Stimulated activated CD4-positive, alpha-beta T cell treated with anti-CD3 and anti-CD28 coated beads, Interleukin-12 subunit alpha, Interleukin-12 subunit beta, amount 100 ng/mL, for 24 hours (primary cell): ENCODE measurements around the gene RCSD1.
"Not testable (repeated sequence)": the region's sequence is repeated elsewhere in the genome, so short reads cannot be mapped to it uniquely, and the experiment has no call there.

Source experiments
- DNase-seq, 2 experiments: peaks; one replicate each; pipeline ENCODE4 v3.0.0-alpha.2; 2020; ENCODE audit warnings: low read depth in 2 of 2

RCSD1 gene

DNA sequence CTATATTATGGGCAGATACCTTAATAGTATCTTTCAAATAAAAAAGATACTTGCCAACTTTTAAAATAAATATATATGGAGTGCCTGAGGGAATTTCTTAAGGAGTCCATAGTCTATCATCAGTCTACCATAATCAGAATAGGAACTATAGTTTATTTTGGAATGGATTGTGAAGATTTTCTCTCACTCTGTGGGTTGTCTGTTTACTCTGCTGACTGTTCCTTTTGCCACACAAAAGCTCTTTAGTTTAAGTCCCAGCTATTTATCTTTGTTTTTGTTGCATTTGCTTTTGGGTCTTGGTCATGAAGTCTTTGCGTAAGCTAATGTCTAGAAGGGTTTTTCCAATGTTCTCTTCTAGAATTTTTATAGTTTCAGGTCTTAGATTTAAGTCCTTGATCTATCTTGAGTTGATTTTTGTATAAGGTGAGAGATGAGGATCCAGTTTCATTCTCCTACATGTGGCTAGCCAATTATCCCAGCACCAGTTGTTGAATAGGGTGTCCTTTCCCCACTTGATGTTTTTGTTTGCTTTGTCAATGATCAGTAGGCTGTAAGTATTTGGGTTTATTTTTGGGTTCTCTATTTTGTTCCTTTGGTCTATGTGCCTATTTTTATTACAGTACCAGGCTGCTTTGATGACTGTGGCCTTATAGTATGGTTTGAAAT, 112.5 kb downstream of the RCSD1 start:
- DNase-seq, result not testable (repeated sequence)

GRCh38 chr1:167744901-167745300, 114.9 kb downstream of the RCSD1 start:
- no peak for DNase-seq

GRCh38 chr1:167746013-167746672, 116.1 kb downstream of the RCSD1 start:
- no peak for DNase-seq

DNA sequence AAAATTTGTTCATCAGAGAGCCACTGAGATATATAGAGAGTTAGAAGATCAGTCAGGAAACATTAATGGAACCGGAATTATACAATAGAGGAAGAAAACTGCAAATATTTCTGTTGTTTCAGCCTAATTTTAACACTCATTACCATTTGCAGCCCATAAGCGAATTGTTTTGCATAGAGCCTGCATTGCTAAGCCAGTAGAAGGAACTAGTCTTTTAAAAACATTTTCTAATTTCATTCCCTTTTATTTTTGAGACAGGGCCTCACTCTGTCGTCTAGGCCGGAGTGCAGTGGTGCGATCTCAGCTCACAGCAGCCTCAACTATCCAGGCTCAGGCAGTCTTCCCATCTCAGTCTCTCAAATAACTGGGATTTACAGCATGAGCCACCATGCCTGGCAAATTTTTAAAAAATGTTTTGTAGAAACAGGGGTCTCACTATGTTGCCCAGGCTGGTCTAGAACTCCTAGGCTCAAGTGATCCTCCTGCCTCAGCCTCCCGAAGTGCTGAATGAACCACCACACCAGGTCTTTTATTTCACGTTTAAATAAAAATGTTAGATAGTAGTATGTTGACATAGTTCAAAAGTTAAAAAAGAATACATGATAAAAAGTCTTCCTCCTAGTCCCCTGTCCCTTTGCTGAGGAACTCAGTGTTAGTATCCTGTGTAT, 117.1 kb downstream of the RCSD1 start:
- no peak for DNase-seq

DNA sequence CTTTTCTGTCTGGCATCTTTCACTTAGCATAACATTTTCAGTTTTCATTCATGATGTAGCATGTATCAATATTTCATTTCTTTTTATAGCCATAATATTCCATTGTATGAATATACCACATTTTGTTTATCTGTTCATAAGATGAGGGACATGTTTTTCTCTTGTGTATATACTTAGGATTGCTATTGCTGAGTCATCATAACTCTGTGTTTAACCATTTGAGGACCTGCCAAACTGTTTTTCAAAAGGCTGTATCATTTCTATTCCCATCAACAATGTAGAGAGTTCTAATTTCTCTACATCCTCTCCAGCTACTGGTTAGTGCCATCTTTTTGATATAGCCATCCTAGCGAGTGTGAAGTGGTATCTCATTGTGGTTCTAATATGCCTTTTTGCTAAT, 118.0 kb downstream of the RCSD1 start:
- no peak for DNase-seq

DNA sequence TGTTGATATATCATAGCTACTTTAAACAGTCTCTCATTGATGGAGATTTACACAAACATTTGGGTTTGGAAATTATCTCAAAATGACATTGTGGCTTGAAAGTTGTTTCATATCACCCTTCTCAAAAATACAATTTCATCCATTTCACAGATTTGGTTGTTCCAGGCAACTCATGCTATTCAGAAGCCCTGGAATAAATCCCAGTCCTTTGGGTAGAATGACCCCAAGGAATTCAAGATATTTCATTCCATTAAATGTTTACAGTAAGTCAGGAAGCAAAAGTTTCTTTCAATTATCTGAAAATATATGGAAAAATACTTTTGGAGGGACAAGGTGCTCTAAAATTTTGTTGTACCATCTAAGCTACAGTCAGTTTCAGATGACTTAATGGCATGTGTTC, 118.9 kb downstream of the RCSD1 start:
- no peak for DNase-seq

DNA sequence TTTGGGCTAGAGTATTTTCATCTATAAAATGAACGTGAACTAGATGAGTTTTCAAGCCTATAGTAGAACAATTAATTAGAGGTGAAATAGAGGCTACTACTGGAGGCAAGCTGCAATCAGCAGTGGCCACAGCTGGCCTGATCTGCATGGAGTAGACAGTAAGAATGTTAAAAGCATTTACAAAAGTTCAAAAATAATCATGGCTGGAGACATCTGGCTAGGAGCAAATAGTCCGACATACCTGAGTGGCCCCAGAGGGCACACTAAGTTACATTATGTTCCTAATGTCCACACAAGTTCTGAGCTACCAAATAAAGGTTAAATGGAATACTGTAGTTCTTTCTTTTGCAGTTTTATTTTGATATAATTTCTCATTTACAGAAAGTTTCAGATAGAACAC, 119.7 kb downstream of the RCSD1 start:
- DNase-seq, result no peak

DNA sequence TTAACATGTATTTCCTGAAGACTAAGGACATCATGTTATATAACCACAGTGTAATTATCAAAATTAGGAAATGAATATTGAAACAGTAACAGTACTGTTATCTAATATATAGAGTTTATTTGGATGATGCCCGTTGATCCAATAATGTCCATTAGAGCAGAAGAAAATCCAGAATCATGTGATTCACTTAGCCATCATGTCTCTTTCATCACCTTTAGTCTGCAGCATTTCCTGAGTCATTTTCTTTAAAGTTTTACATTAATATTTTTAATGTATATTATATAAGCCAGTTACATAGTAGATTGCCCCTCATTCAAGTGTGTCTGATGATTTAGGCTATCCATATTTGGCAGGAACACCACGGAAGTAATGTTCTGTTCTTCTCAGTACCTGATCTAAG, 120.6 kb downstream of the RCSD1 start:
- no peak for DNase-seq

- DNase-seq, result no peak
Measured at GRCh38 chr1:167751676-167752075, 121.6 kb downstream of the RCSD1 start.

GRCh38 chr1:167752219-167752985, 122.4 kb downstream of the RCSD1 start:
- DNase-seq, result no peak

GRCh38 chr1:167755654-167756053, 125.6 kb downstream of the RCSD1 start:
- no peak for DNase-seq
